K562 (cell line): Measurements from ENCODE around the gene RAB7A. TPM values are rescaled to one million over a fixed set of nuclear protein-coding genes. Genes with fewer than 3 reads are reported as not detected.

Experiments
- ATAC-seq: fragments of 200-7000 bp; cut with Tn5 transposase; 3 replicates; pipeline ENCODE4 v1.9.1; 2020; ENCODE audit warnings: moderate library complexity
- BruUV-seq: library from RNA; stranded (reverse); fragments of 400-500 nt; replicated peaks from 2 replicates; lab custom pipeline; 2021; lab: Mats Ljungman, UMichigan
- CTCF ChIA-PET: fragments of 300-600 bp; formaldehyde crosslinking; extraction: SDS; loops from one replicate; lab custom pipeline; 2021; ENCODE audit warnings: low intra/inter-chr PET ratio; lab: Yijun Ruan, JAX
- POLR2A ChIA-PET: fragments of 300-600, 350-650 bp; sonication (Branson Sonifier 250); formaldehyde crosslinking; extraction: SDS; loops from one replicate; lab custom pipeline; 2021; ENCODE audit warnings: antibody characterized with exemption, inconsistent platforms; lab: Yijun Ruan, JAX
- DNase-seq, 4 experiments: peaks; one replicate each; pipeline versions ENCODE4 v3.0.0 to v3.0.0-alpha.2; 2011 to 2018; ENCODE audit warnings: low spot score in 3 of 4, mixed read lengths in 3 of 4; ENCODE audit errors: extremely low read depth in 1 of 4
- FAIRE-seq: peaks from 2 replicates; lab custom pipeline; 2011; peaks lifted over from hg19 to GRCh38; lab: Jason Lieb, UNC
- H2AFZ ChIP-seq: 2 replicates; pipeline ENCODE4 v1.6.0; 2011; ENCODE audit warnings: low read depth, low read length, control low read depth, inconsistent platforms
- H3K27ac ChIP-seq: fragments of 200-600 bp; 3 replicates; pipeline ENCODE4 v1.8.0; 2011; ENCODE audit warnings: low read depth, mild to moderate bottlenecking, control low read depth, inconsistent platforms, low read length, moderate library complexity, mixed read lengths; ENCODE audit errors: extremely low read depth
- H3K27me3 ChIP-seq, 2 experiments: fragments of 300-600 bp in 1 of 2; 2 replicates in 1 of 2; 3 replicates in 1 of 2; pipeline versions ENCODE4 v1.6.0 to v1.8.0; 2011; ENCODE audit warnings: inconsistent platforms in 2 of 2, low read length in 2 of 2, mild to moderate bottlenecking in 1 of 2, mixed read lengths in 1 of 2, moderate library complexity in 1 of 2; ENCODE audit not compliant: control insufficient read depth in 2 of 2, insufficient read depth in 2 of 2
- H3K36me3 ChIP-seq: fragments of 300-600 bp; 3 replicates; pipeline ENCODE4 v1.8.0; 2011; ENCODE audit warnings: mild to moderate bottlenecking, low read length, inconsistent platforms; ENCODE audit not compliant: control insufficient read depth, insufficient read depth
- H3K4me1 ChIP-seq, 2 experiments: fragments of 200-600 bp in 1 of 2; replicated peaks in 1 of 2; 2 replicates in 1 of 2; 3 replicates in 1 of 2; pipeline versions ENCODE4 v1.5.1 to v1.8.0; 2011; ENCODE audit warnings: inconsistent platforms in 2 of 2, low read length in 2 of 2, mild to moderate bottlenecking in 1 of 2, mixed read lengths in 1 of 2, moderate library complexity in 1 of 2; ENCODE audit not compliant: control insufficient read depth in 2 of 2, insufficient read depth in 2 of 2
- H3K4me2 ChIP-seq: 2 replicates; pipeline ENCODE4 v1.6.1; 2011; ENCODE audit warnings: low read length, control low read depth, inconsistent platforms, mixed read lengths; ENCODE audit not compliant: insufficient read depth
- H3K4me3 ChIP-seq: fragments of 200-600 bp; sonication (generic), shearing (Covaris generic); 2 replicates; pipeline ENCODE4 v1.5.1; 2016; ENCODE audit warnings: control low read depth, inconsistent platforms
- H3K79me2 ChIP-seq: fragments of 200-600 bp; 3 replicates; pipeline ENCODE4 v1.8.0; 2011; ENCODE audit warnings: low read length, inconsistent platforms; ENCODE audit not compliant: control insufficient read depth, insufficient read depth
- H3K9ac ChIP-seq, 2 experiments: 2 replicates each; pipeline versions ENCODE4 v1.6.0 to v1.6.1; 2011; ENCODE audit warnings: low read depth in 2 of 2, low read length in 2 of 2, control low read depth in 1 of 2, inconsistent platforms in 1 of 2, mild to moderate bottlenecking in 1 of 2, mixed read lengths in 1 of 2; ENCODE audit not compliant: insufficient read depth in 1 of 2
- H3K9me1 ChIP-seq: one replicate; pipeline ENCODE4 v1.6.0; 2011; ENCODE audit warnings: inconsistent platforms, mild to moderate bottlenecking, low read length, moderate library complexity; ENCODE audit not compliant: control insufficient read depth, insufficient read depth
- H3K9me3 ChIP-seq: replicated peaks from 2 replicates; pipeline ENCODE4 v1.5.1; 2011; ENCODE audit warnings: low read depth, low read length, inconsistent platforms; ENCODE audit not compliant: control insufficient read depth, insufficient read depth
- H4K20me1 ChIP-seq: replicated peaks from 2 replicates; pipeline ENCODE4 v1.6.1; 2011; ENCODE audit warnings: low read length, inconsistent platforms, mixed read lengths; ENCODE audit not compliant: control insufficient read depth, insufficient read depth
- KAT8 ChIP-seq: fragments of 450-650 bp; IDR thresholded peaks from 2 replicates; pipeline ENCODE4 v1.6.1; 2016; ENCODE audit warnings: low read depth, mild to moderate bottlenecking
- RBM25 ChIP-seq: fragments of 200-400 bp; formaldehyde crosslinking; IDR thresholded peaks from 2 replicates; pipeline ENCODE4 v1.6.1; 2018; ENCODE audit warnings: low read length, low read depth, moderate library complexity; ENCODE audit not compliant: severe bottlenecking
- TCF3 ChIP-seq: sonication (generic); formaldehyde crosslinking; IDR thresholded peaks from 2 replicates; pipeline ENCODE4 v1.4.0; 2020; ENCODE audit warnings: mild to moderate bottlenecking, missing genetic modification reagents
- ZFP1 ChIP-seq: fragments of 450-650 bp; formaldehyde crosslinking; IDR thresholded peaks from 2 replicates; pipeline ENCODE4 v1.4.0; 2020; ENCODE audit warnings: mild to moderate bottlenecking, mixed read lengths
- ZNF134 ChIP-seq: fragments of 250-450 bp; sonication (Bioruptor Pico); conservative IDR thresholded peaks from 2 replicates; pipeline ENCODE4 v1.4.0; 2020
- ZNF696 ChIP-seq: fragments of 250-450 bp; sonication (Bioruptor Pico); conservative IDR thresholded peaks from 2 replicates; pipeline ENCODE4 v1.4.0; 2020; ENCODE audit warnings: mild to moderate bottlenecking, moderate library complexity
- WGBS: fragments of 100-300 bp; shearing (Covaris generic); methylation state at CpG from one replicate; pipeline ENCODE4 v1.1.6; 2016; ENCODE audit warnings: low coverage, mixed read lengths; ENCODE audit not compliant: insufficient coverage; ENCODE audit errors: missing lambda C conversion rate; 5-methylcytosine and 5-hydroxymethylcytosine counted together
- in situ Hi-C: fragments of 300-500 bp; cut with MboI; formaldehyde crosslinking; loops from 4 replicates; pipeline ENCODE4 v1.15.0; 2018; ENCODE audit warnings: inconsistent platforms, mixed read lengths
- intact Hi-C: fragments of 100-400 bp; cut with micrococcal nuclease; formaldehyde crosslinking; loops from 2 replicates; pipeline ENCODE4 v1.14.2; 2022
- polyA plus RNA-seq, 8 experiments: library from polyadenylated mRNA; depleted of rRNA in 4 of 8; stranded (reverse) in 5 of 8; unstranded in 3 of 8; fragments of >200 nt; fragmentation: Nextera tagmentation in 2 of 8; fragmentation: Illumina TruSeq in 1 of 8; extraction: Ambion mirVana in 2 of 8; extraction: Trizol in 1 of 8; gene quantifications; 2 replicates each; pipeline versions ENCODE4 v1.2.1 to v1.2.3, GENCODE V29; 2011 to 2014; ENCODE audit warnings: inconsistent platforms in 1 of 8, missing spikeins in 1 of 8
- total RNA-seq, 7 experiments: library from RNA; depleted of rRNA in 6 of 7; stranded (reverse); fragments of >200 nt in 6 of 7; fragmentation: Illumina TruSeq in 2 of 7; extraction: Trizol in 2 of 7; gene quantifications; 2 replicates each; pipeline versions ENCODE4 v1.2.1 to v1.2.3, GENCODE V29; 2011 to 2021; ENCODE audit warnings: low replicate concordance in 1 of 7
- TF ChIP-seq, protein P1 (sequence below): IDR thresholded peaks from 2 replicates; pipeline ENCODE4 v1.6.1; 2011; ENCODE audit warnings: borderline replicate concordance, low read depth, mild to moderate bottlenecking, moderate library complexity, low read length; ENCODE audit not compliant: insufficient read depth, poor library complexity, severe bottlenecking
- TF ChIP-seq, protein P2 (sequence below): sonication (generic); formaldehyde crosslinking; IDR thresholded peaks from 2 replicates; pipeline ENCODE4 v1.8.1; 2023; ENCODE audit warnings: mild to moderate bottlenecking, missing genetic modification reagents
- TF ChIP-seq, protein P3 (sequence below): fragments of 450-650 bp; IDR thresholded peaks from 2 replicates; pipeline ENCODE4 v1.6.1; 2016; ENCODE audit warnings: low read depth

Gene RAB7A
- total and polyA plus RNA-seq, 9 of the 15 experiments (the other 6 are each of a cell fraction or from before 2014, with no cell fraction given): 30.9 to 204 (median 72.8) TPM

DNA sequence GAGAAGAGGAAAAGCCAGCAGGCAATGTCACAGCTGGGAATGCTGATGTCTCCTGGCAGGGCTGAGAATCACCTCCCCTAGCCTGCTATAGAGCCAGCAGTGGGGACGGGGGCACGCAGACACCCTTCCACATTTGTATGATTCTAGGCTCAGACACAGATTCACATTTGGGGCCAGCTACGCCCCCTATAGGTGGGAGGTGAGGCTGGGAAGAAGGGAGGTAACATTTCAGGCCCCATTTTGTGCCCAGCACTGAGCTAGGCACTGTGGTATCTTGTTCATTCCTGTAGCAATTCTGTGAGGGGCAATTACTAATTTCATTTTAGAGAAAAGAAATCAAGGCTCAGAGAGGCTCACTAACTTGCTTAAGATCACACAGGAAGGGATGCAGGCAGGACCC lies 137.6 kb downstream of the RAB7A start:
- POLR2A ChIA-PET: interaction anchor here (0.7 kb wide), 1 partner anchor 10 kb away, joined by 3 read pairs; no protein-coding TSS in a partner anchor
- Histone ChIP-seq H3K9me3 (peaks cover 16% of the 10 kb centered on the region), H3K4me2 (no peak overlapping the region), H3K79me2 (no peaks in the 10 kb centered on the region), H3K9me1 (no peaks in the 10 kb centered on the region), H2AFZ (no peak overlapping the region), H3K36me3 (no peaks in the 10 kb centered on the region), H3K27me3 (no peaks in the 10 kb centered on the region), H3K4me3 (no peak overlapping the region), H4K20me1 (no peaks in the 10 kb centered on the region), H3K27ac (no peak overlapping the region), H3K4me1 (peaks cover 10 to 13% of the 10 kb centered on the region in 2 experiments), H3K9ac (no peak overlapping the region)
- no TSS peak for BruUV-seq
- 0 out of 3 replicates have a peak, but pooled peaks have one; percentile 23 for ATAC-seq
- intact Hi-C loops (no loop called here), in situ Hi-C loops (no loop called here)
- whole genome bisulfite sequencing: 47% methylated on average over 3 of the region's 3 CpGs
- CTCF ChIA-PET: no interaction called here
- peak in 1 of 4 experiments; percentile 17 for DNase-seq
- FAIRE-seq: no peak
- TF ChIP-seq ZFP1 (CRISPR knock-in tag): no peak
- TF ChIP-seq, protein P1, sequence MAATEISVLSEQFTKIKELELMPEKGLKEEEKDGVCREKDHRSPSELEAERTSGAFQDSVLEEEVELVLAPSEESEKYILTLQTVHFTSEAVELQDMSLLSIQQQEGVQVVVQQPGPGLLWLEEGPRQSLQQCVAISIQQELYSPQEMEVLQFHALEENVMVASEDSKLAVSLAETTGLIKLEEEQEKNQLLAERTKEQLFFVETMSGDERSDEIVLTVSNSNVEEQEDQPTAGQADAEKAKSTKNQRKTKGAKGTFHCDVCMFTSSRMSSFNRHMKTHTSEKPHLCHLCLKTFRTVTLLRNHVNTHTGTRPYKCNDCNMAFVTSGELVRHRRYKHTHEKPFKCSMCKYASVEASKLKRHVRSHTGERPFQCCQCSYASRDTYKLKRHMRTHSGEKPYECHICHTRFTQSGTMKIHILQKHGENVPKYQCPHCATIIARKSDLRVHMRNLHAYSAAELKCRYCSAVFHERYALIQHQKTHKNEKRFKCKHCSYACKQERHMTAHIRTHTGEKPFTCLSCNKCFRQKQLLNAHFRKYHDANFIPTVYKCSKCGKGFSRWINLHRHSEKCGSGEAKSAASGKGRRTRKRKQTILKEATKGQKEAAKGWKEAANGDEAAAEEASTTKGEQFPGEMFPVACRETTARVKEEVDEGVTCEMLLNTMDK: peak; percentile 48
- TF ChIP-seq TCF3: no peak
- no peak for TF ChIP-seq KAT8
- TF ChIP-seq RBM25: peak; percentile 37
- TF ChIP-seq ZNF134 (CRISPR knock-in tag): no peak
- TF ChIP-seq, protein P2, sequence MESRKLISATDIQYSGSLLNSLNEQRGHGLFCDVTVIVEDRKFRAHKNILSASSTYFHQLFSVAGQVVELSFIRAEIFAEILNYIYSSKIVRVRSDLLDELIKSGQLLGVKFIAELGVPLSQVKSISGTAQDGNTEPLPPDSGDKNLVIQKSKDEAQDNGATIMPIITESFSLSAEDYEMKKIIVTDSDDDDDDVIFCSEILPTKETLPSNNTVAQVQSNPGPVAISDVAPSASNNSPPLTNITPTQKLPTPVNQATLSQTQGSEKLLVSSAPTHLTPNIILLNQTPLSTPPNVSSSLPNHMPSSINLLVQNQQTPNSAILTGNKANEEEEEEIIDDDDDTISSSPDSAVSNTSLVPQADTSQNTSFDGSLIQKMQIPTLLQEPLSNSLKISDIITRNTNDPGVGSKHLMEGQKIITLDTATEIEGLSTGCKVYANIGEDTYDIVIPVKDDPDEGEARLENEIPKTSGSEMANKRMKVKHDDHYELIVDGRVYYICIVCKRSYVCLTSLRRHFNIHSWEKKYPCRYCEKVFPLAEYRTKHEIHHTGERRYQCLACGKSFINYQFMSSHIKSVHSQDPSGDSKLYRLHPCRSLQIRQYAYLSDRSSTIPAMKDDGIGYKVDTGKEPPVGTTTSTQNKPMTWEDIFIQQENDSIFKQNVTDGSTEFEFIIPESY (CRISPR knock-in tag): no peak
- TF ChIP-seq ZNF696 (CRISPR knock-in tag): no peak
- TF ChIP-seq, protein P3, sequence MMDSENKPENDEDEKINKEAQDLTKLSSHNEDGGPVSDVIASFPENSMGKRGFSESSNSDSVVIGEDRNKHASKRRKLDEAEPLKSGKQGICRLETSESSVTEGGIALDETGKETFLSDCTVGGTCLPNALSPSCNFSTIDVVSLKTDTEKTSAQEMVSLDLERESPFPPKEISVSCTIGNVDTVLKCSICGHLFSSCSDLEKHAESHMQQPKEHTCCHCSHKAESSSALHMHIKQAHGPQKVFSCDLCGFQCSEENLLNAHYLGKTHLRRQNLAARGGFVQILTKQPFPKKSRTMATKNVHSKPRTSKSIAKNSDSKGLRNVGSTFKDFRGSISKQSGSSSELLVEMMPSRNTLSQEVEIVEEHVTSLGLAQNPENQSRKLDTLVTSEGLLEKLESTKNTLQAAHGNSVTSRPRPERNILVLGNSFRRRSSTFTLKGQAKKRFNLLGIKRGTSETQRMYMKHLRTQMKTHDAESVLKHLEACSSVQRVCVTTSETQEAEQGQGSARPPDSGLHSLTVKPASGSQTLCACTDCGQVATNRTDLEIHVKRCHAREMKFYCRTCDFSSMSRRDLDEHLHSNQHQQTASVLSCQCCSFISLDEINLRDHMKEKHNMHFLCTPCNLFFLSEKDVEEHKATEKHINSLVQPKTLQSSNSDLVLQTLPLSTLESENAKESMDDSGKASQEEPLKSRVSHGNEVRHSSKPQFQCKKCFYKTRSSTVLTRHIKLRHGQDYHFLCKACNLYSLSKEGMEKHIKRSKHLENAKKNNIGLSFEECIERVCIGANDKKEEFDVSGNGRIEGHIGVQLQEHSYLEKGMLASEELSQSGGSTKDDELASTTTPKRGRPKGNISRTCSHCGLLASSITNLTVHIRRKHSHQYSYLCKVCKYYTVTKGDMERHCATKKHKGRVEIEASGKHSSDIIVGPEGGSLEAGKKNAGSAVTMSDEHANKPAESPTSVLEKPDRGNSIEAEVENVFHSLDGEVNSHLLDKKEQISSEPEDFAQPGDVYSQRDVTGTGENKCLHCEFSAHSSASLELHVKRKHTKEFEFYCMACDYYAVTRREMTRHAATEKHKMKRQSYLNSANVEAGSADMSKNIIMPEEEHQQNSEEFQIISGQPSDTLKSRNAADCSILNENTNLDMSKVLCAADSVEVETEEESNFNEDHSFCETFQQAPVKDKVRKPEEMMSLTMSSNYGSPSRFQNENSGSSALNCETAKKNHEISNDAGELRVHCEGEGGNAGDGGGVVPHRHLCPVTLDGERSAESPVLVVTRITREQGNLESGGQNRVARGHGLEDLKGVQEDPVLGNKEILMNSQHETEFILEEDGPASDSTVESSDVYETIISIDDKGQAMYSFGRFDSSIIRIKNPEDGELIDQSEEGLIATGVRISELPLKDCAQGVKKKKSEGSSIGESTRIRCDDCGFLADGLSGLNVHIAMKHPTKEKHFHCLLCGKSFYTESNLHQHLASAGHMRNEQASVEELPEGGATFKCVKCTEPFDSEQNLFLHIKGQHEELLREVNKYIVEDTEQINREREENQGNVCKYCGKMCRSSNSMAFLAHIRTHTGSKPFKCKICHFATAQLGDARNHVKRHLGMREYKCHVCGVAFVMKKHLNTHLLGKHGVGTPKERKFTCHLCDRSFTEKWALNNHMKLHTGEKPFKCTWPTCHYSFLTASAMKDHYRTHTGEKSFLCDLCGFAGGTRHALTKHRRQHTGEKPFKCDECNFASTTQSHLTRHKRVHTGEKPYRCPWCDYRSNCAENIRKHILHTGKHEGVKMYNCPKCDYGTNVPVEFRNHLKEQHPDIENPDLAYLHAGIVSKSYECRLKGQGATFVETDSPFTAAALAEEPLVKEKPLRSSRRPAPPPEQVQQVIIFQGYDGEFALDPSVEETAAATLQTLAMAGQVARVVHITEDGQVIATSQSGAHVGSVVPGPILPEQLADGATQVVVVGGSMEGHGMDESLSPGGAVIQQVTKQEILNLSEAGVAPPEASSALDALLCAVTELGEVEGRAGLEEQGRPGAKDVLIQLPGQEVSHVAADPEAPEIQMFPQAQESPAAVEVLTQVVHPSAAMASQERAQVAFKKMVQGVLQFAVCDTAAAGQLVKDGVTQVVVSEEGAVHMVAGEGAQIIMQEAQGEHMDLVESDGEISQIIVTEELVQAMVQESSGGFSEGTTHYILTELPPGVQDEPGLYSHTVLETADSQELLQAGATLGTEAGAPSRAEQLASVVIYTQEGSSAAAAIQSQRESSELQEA: no peak
